ENCODE data around the gene THOC6.
A peak's percentile ranks its signal among the peaks of the same experiment; 100 is the strongest.

Gene THOC6

GRCh38 chr16:3059041-3059722, 35.3 kb downstream of the THOC6 start:
- H3K4me2 ChIP-seq (ENCODE audit: low read length): peak overlapping the region; percentile 78
- DNase-seq: peak; percentile 94
- WGBS (ENCODE audit: extremely low coverage, insufficient coverage, low lambda C conversion rate): no CpG with 5 or more reads among the region's 67 CpGs
- H3K4me3 ChIP-seq (ENCODE audit: low read length): peak overlapping the region; percentile 62
- no peak overlapping the region for H3K23ac ChIP-seq (ENCODE audit: low read length)
- no peak overlapping the region for H2BK120ac ChIP-seq (ENCODE audit: low read depth, low read length)
- no peaks in the 10 kb centered on the region for H3K4me1 ChIP-seq (ENCODE audit: control insufficient read depth, low read depth, low read length)
- H3K36me3 ChIP-seq (ENCODE audit: control insufficient read depth, insufficient read depth, low read length): no peaks in the 10 kb centered on the region
- H2BK15ac ChIP-seq (replicated peaks; ENCODE audit: low read depth): no peak overlapping the region
- no peaks in the 10 kb centered on the region for H3K79me2 ChIP-seq (ENCODE audit: control insufficient read depth, insufficient read depth, low read length)
- H3K27me3 ChIP-seq (ENCODE audit: insufficient read depth, low read length, poor library complexity): no peaks in the 10 kb centered on the region
- peak overlapping the region; percentile 96 for H3K56ac ChIP-seq (ENCODE audit: low read length)
- H3K4ac ChIP-seq (ENCODE audit: low read depth, low read length): no peak overlapping the region
- peak overlapping the region; percentile 20 for H2BK5ac ChIP-seq (ENCODE audit: low read length)
- H3K9ac ChIP-seq (ENCODE audit: low read length): peak overlapping the region; percentile 91
- H3K79me1 ChIP-seq (ENCODE audit: low read length): no peaks in the 10 kb centered on the region
- H3K27ac ChIP-seq (ENCODE audit: low read depth, low read length): peak overlapping the region; percentile 7
- H4K8ac ChIP-seq (ENCODE audit: low read depth, low read length): no peak overlapping the region
- H4K5ac ChIP-seq (ENCODE audit: low read length): no peak overlapping the region
- H2AK5ac ChIP-seq (ENCODE audit: low read length): no peak overlapping the region
- H3K18ac ChIP-seq (ENCODE audit: low read length): peak overlapping the region; percentile 25

- no peaks in the 10 kb centered on the region for H3K27me3 ChIP-seq (ENCODE audit: insufficient read depth, low read length, poor library complexity)
- no peaks in the 10 kb centered on the region for H3K36me3 ChIP-seq (ENCODE audit: control insufficient read depth, insufficient read depth, low read length)
- no CpG with 5 or more reads among the region's 9 CpGs for WGBS (ENCODE audit: extremely low coverage, insufficient coverage, low lambda C conversion rate)
- no peak overlapping the region for H3K4ac ChIP-seq (ENCODE audit: low read depth, low read length)
- H3K79me2 ChIP-seq (ENCODE audit: control insufficient read depth, insufficient read depth, low read length): no peaks in the 10 kb centered on the region
- no peaks in the 10 kb centered on the region for H3K4me1 ChIP-seq (ENCODE audit: control insufficient read depth, low read depth, low read length)
- H2BK15ac ChIP-seq (replicated peaks; ENCODE audit: low read depth): no peak overlapping the region
- no peaks in the 10 kb centered on the region for H3K79me1 ChIP-seq (ENCODE audit: low read length)
- H2BK120ac ChIP-seq (ENCODE audit: low read depth, low read length): no peak overlapping the region
- peak overlapping the region; percentile 27 for H3K4me3 ChIP-seq (ENCODE audit: low read length)
- no peak overlapping the region for H2AK5ac ChIP-seq (ENCODE audit: low read length)
- H3K23ac ChIP-seq (ENCODE audit: low read length): no peak overlapping the region
- H3K4me2 ChIP-seq (ENCODE audit: low read length): peak overlapping the region; percentile 45
- H3K27ac ChIP-seq (ENCODE audit: low read depth, low read length): peak overlapping the region; percentile 7
- H3K18ac ChIP-seq (ENCODE audit: low read length): peak overlapping the region; percentile 1
- no peak overlapping the region for H4K5ac ChIP-seq (ENCODE audit: low read length)
- DNase-seq: no peak
- peak overlapping the region; percentile 20 for H2BK5ac ChIP-seq (ENCODE audit: low read length)
- H3K9ac ChIP-seq (ENCODE audit: low read length): peak overlapping the region; percentile 77
- H3K56ac ChIP-seq (ENCODE audit: low read length): peak overlapping the region; percentile 88
- H4K8ac ChIP-seq (ENCODE audit: low read depth, low read length): no peak overlapping the region
These were observed 35.9 kb downstream of the THOC6 start for GRCh38 chr16:3059723-3060242.

GRCh38 chr16:3060339-3061127, 36.7 kb downstream of the THOC6 start:
- H3K9ac ChIP-seq (ENCODE audit: low read length): no peak overlapping the region
- no peak overlapping the region for H3K4ac ChIP-seq (ENCODE audit: low read depth, low read length)
- H3K4me3 ChIP-seq (ENCODE audit: low read length): no peak overlapping the region
- no peak for DNase-seq
- no peak overlapping the region for H3K18ac ChIP-seq (ENCODE audit: low read length)
- no peak overlapping the region for H2AK5ac ChIP-seq (ENCODE audit: low read length)
- H4K8ac ChIP-seq (ENCODE audit: low read depth, low read length): no peak overlapping the region
- H3K27me3 ChIP-seq (ENCODE audit: insufficient read depth, low read length, poor library complexity): no peaks in the 10 kb centered on the region
- H4K5ac ChIP-seq (ENCODE audit: low read length): no peak overlapping the region
- no CpG with 5 or more reads among the region's 14 CpGs for WGBS (ENCODE audit: extremely low coverage, insufficient coverage, low lambda C conversion rate)
- H3K4me1 ChIP-seq (ENCODE audit: control insufficient read depth, low read depth, low read length): no peaks in the 10 kb centered on the region
- no peaks in the 10 kb centered on the region for H3K79me2 ChIP-seq (ENCODE audit: control insufficient read depth, insufficient read depth, low read length)
- H2BK15ac ChIP-seq (replicated peaks; ENCODE audit: low read depth): no peak overlapping the region
- H3K36me3 ChIP-seq (ENCODE audit: control insufficient read depth, insufficient read depth, low read length): no peaks in the 10 kb centered on the region
- H3K79me1 ChIP-seq (ENCODE audit: low read length): no peaks in the 10 kb centered on the region
- no peak overlapping the region for H2BK5ac ChIP-seq (ENCODE audit: low read length)
- no peak overlapping the region for H2BK120ac ChIP-seq (ENCODE audit: low read depth, low read length)
- H3K27ac ChIP-seq (ENCODE audit: low read depth, low read length): no peak overlapping the region
- H3K56ac ChIP-seq (ENCODE audit: low read length): no peak overlapping the region
- no peak overlapping the region for H3K23ac ChIP-seq (ENCODE audit: low read length)
- no peak overlapping the region for H3K4me2 ChIP-seq (ENCODE audit: low read length)

GRCh38 chr16:3062553-3062952, 38.7 kb downstream of the THOC6 start:
- Histone ChIP-seq H4K8ac (ENCODE audit: low read depth, low read length) (no peak overlapping the region), H3K4ac (ENCODE audit: low read depth, low read length) (no peak overlapping the region), H3K4me2 (ENCODE audit: low read length) (no peak overlapping the region), H3K27me3 (ENCODE audit: insufficient read depth, low read length, poor library complexity) (no peaks in the 10 kb centered on the region), H2AK5ac (ENCODE audit: low read length) (no peak overlapping the region), H3K36me3 (ENCODE audit: control insufficient read depth, insufficient read depth, low read length) (no peaks in the 10 kb centered on the region), H3K4me1 (ENCODE audit: control insufficient read depth, low read depth, low read length) (no peaks in the 10 kb centered on the region), H3K23ac (ENCODE audit: low read length) (no peak overlapping the region), H2BK5ac (ENCODE audit: low read length) (no peak overlapping the region), H3K27ac (ENCODE audit: low read depth, low read length) (no peak overlapping the region), H4K5ac (ENCODE audit: low read length) (no peak overlapping the region), H3K4me3 (ENCODE audit: low read length) (no peak overlapping the region), H2BK15ac (replicated peaks; ENCODE audit: low read depth) (no peak overlapping the region), H3K18ac (ENCODE audit: low read length) (no peak overlapping the region), H3K9ac (ENCODE audit: low read length) (no peak overlapping the region), H3K56ac (ENCODE audit: low read length) (no peak overlapping the region), H3K79me1 (ENCODE audit: low read length) (no peaks in the 10 kb centered on the region), H3K79me2 (ENCODE audit: control insufficient read depth, insufficient read depth, low read length) (no peaks in the 10 kb centered on the region), H2BK120ac (ENCODE audit: low read depth, low read length) (no peak overlapping the region)
- DNase-seq: no peak
- no CpG with 5 or more reads among the region's 6 CpGs for WGBS (ENCODE audit: extremely low coverage, insufficient coverage, low lambda C conversion rate)

DNA sequence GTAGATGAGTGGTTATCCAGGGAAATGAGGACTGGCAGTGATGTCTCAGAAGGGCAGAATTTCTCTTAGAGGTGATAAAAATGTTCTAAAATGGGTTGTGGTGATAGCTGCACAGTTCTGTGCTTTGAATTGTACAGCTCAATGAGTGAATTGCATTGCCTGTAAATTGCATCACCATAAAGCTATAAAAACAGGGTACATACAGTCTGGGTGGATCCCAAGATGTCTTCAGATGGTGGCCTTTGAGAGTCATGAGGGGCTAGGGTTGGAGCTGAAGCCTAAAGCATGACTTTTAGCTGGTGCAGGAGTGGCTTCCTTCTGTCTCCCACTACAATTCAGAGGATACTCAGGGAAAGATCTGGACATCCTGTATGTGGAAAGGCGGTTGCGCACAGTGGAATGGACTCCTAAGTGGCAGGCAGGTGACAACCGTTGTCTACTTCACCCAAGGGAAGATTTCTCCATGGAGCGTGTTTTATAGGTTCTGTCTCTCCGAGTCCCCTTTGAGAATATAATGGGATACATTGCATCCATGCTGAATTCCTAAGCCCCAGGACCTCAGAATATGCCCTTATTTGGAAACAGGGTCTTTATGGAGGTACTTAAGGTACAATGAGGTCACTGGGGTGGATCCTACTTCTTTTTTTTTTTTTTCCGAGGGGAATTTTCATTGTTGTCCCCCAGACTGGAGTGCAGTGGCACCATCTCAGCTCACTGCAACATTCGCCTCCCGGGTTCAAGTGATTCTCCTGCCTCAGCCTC, 40.0 kb downstream of the THOC6 start:
- Histone ChIP-seq H3K36me3 (ENCODE audit: control insufficient read depth, insufficient read depth, low read length) (no peaks in the 10 kb centered on the region), H3K4ac (ENCODE audit: low read depth, low read length) (no peak overlapping the region), H2AK5ac (ENCODE audit: low read length) (no peak overlapping the region), H2BK120ac (ENCODE audit: low read depth, low read length) (no peak overlapping the region), H3K23ac (ENCODE audit: low read length) (no peak overlapping the region), H3K27me3 (ENCODE audit: insufficient read depth, low read length, poor library complexity) (no peaks in the 10 kb centered on the region), H3K27ac (ENCODE audit: low read depth, low read length) (no peak overlapping the region), H3K79me1 (ENCODE audit: low read length) (no peaks in the 10 kb centered on the region), H3K79me2 (ENCODE audit: control insufficient read depth, insufficient read depth, low read length) (no peaks in the 10 kb centered on the region), H3K4me2 (ENCODE audit: low read length) (no peak overlapping the region), H3K4me1 (ENCODE audit: control insufficient read depth, low read depth, low read length) (no peaks in the 10 kb centered on the region), H3K18ac (ENCODE audit: low read length) (no peak overlapping the region), H2BK5ac (ENCODE audit: low read length) (no peak overlapping the region), H3K4me3 (ENCODE audit: low read length) (no peak overlapping the region), H3K9ac (ENCODE audit: low read length) (no peak overlapping the region), H3K56ac (ENCODE audit: low read length) (no peak overlapping the region), H2BK15ac (replicated peaks; ENCODE audit: low read depth) (no peak overlapping the region), H4K5ac (ENCODE audit: low read length) (no peak overlapping the region), H4K8ac (ENCODE audit: low read depth, low read length) (no peak overlapping the region)
- peak; percentile 56 for DNase-seq
- no CpG with 5 or more reads among the region's 8 CpGs for WGBS (ENCODE audit: extremely low coverage, insufficient coverage, low lambda C conversion rate)

Data from mesendoderm (in vitro differentiated cells).